LoVo (cell line): ENCODE measurements around the gene NTN3.

Experiments used
- DNase-seq: peaks from one replicate; pipeline ENCODE4 v3.0.0-alpha.2; 2016; ENCODE audit warnings: low spot score

The NTN3 gene

GRCh38 chr16:2497116-2497630 is 26.1 kb downstream of the NTN3 start:
- no peak for DNase-seq

DNA sequence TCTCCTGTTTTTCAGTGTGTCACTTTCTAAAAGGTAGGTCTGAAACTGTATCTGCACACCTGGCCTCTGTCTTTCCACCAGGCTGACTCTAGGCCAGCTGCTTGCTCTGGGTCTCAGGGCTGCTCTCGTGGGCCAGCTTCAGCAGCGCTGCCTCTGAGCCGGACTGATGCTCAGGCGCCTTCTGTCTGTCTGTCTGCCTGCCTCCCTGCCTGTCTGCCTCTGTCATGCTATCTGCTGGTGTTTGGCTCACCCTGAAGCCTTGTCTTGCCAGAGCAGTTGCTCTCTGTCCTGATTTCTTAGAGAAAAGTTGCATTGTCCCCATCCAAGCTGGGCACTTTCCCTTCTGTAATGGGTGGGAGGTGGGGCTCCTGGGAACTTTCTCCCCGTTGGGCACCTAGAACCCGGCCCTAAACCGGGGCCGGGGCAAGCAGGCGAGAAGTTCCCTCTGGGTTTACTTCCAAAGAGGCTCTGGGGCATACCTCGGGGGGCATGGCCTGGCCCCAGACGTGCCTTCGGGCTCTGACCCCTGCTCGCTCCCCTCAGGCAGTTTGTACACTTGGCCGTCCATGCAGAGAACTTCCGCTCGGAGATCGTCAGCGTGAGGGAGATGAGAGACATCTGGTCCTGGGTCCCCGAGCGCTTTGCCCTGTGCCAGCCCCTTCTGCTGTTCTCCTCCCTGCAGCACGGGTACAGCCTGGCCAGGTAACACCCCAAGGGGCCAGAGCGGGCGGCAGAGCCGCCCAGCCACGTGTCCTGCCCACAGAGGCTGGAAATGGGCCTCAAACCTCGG is 26.8 kb downstream of the NTN3 start:
- DNase-seq = no peak

GRCh38 chr16:2498531-2499253 is 27.6 kb downstream of the NTN3 start:
- DNase-seq = no peak

GRCh38 chr16:2499454-2499853 is 28.4 kb downstream of the NTN3 start:
- DNase-seq = no peak

GRCh38 chr16:2499890-2500429 is 28.9 kb downstream of the NTN3 start:
- no peak for DNase-seq

DNA sequence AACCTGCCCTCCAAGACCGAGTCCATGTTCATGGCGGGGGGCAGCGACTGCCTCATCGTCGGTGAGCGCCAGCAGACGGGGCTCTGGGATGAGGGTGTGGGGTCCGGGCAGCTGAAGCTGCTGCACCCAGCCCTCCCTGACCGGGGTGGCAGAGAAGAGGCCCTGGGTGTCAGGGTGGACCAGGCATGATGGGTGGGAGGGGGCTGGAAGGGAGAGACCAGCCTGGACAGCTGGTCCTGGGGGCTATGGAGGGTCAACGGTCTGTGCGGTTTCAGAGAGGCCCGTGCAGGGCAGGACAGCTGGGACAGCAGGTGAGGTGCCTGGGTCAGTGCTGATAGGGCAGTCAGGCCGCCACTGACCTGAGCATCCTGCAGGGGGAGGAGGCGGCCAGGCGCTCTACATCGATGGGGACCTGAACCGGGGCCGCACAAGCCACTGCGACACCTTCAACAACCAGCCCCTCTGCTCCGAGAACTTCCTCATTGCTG is 29.4 kb downstream of the NTN3 start:
- DNase-seq = no peak

DNA sequence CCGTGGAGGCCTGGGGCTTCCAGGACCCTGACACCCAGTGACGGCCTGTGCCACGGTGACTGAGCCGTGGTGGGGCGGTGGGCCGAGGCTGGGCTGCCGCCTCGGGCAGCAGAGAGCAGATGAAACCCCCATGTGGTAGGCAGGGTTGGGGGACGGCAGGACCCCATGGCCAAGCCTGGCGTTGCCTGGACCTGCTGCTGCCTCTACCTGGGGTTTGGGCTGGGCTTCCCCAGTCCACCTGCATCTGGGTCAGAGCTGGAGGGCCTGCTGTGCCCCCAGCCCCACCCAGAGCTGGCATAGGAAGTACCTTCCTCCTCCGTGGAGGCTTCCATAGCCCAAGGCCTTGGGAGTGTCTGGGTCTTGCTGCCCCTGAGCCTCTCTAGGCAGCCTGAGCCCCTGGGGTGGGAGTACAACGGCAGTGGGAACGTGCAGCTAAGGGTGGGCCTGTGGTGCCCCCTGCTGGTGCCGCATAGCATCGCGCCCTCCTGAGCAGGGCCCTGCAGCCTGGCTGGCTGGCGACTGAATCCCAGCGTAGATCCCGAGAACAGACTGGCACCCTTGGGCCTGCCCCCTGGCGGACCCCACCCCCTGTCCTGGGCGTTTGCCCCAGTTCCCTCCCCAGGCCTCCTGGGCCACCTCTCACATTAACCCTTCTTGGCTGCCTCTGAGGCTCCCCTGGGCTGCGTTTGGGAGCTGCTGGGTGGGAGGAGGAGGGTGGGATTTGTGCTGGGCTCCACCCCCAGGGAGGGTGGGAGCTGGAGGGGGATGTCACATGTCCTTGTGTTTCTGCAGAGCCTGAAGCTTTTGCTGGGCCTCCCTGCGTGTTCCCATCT is 30.0 kb downstream of the NTN3 start:
- DNase-seq = peak; percentile 46

GRCh38 chr16:2501946-2502895 is 31.1 kb downstream of the NTN3 start:
- DNase-seq = no peak

GRCh38 chr16:2505695-2506094 is 34.6 kb downstream of the NTN3 start:
- DNase-seq = no peak

GRCh38 chr16:2507052-2507659 is 36.1 kb downstream of the NTN3 start:
- DNase-seq = no peak

DNA sequence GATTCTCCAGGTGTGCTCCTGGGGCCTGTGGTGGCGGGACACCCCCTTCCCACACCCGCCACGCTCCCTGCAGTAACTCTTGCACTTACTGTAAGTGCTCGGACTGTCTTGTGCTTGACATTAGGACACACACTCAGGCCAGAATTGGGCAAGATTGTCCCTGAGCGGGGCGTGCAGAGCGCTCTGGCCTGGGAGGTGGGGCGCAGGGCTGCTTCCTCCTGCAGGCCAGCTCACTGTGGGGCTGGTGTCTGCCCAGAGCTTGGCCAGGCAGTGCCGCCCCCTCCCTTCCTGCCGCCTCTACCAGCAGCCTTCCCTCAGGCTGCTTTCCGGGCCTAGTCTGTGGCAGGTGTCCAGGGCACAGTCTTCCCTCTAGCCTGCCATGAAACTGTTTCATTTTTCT is 36.6 kb downstream of the NTN3 start:
- DNase-seq = no peak

DNA sequence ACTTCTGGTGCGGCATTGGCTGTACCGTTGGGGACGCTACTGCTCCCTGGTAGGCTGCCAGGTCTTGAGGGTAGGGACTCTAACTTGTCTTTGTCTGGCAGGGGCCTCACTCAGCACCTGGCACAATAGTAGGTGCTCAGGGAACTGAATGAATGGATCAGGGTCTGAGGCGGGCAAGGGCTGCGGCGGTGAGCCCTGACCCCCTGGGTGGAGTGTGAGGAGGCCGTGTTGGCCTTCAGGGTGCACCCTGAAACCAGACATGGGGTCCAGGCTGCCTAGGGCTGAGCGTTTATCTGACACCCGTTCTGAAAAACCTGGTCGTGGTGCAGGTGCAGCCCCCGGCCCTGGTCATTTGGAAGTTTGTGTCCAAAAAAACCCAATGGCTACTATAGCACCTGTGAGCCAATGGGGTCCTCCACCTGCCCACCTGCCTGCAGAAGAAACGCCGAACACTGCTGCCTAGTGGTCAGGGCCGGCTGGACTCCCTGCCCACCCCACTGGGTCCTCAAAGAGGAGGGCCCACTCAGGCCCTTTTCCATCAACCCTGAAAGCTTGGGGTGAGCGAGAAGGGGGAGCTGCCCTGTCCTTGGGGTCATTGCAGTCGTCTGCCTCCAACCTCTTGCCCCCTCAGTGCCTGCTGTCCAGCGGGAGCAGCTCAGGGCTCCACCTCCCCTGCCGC is 37.8 kb downstream of the NTN3 start:
- DNase-seq = no peak

DNA sequence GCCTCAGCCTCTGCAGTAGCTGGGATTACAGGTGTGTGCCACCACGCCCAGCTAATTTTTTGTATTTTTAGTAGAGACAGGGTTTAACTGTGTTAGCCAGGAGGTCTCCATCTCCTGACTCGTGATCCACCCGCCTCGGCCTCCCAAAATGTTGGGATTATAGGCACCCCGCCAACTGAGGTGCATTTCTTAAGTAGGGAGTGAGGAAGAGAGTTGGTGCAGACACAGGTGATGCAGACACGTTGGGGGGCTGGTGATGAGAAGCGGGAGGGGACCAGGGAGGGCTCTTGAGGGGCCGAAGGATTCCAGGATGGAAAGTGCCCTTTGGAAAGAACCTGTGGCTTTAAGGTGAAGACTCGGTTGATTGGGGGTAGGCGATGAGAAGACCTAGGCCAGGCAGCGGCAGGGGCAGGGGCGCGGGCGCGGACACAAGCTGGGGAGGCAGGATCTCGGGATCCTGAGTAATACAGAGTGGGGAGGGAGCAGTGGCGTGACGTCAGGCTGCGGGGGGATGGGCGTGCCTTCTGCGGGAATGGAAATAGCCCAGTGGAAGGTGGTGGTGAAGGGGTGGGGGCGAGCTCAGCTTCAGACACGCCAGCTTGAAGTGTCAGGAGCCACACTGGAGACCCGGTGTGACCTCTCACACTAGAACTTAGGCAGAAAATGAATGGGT is 40.2 kb downstream of the NTN3 start:
- DNase-seq = no peak

DNA sequence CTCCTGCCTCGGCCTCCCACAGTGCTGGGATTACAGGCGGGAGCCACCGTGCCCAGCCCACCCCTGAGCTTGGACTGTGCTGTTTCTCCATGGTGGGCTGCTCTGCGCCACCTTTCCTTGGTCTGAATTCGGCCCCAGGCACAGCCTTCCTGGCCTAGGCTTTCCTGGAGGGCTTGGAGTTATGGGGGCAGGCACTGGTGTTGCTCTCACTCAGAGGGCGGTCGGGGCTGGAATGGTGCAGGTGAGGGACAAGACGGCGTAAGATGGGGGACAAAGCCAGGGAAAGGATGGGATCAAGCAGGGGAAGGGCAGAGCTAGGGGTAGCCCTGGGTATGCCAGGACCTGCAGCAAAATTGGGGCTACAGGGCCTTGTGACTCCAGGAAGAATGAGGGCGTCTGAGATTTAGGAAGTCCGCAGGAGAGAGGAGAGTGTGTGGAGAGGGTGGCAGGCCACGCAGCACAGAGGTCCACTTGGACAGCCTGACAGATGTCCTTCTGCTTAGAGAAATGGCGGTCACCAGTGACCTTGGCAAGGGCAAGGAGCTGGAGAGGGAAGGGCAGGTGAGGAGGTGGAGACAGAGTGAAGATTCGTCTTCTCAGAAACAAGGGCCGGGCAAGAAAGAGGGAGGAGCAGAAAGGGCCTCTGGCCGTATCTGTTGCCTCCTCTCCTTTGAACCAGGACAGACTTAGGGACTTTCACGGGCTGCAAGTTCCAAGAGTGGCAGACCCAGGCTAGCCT is 41.1 kb downstream of the NTN3 start:
- DNase-seq = no peak

DNA sequence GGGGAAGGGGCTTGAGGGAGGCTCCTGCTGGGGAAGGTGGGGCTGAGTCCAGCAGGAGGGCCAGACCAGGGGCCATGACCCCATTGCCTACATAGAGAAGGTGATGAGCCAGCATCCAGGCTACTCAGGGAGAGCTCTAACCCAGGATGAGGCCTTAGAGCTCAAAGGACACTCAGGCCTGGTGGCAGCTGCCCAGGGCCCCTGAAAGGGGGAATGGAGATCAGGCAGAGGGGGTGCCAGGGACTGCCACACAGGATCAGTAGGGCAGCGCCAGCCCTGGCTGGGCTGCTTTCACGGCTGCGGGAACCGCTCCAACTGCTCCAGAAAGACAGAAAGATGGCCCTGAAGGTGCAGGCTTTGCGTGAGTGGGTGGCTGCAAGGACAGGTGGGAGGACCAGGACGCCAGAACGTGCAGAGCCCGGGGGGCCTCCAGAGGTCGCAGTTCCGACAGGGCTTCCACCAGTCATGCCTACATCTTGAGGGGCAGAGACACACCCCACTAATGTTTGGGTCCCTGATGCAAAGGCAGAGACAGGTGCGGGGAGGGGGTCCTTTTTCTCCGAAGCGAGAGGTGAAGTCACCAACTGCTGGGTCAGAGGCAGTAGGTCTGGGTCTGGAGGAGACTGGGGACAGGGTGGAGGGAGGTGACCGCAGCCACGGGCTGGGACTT is 41.8 kb downstream of the NTN3 start:
- DNase-seq = no peak

DNA sequence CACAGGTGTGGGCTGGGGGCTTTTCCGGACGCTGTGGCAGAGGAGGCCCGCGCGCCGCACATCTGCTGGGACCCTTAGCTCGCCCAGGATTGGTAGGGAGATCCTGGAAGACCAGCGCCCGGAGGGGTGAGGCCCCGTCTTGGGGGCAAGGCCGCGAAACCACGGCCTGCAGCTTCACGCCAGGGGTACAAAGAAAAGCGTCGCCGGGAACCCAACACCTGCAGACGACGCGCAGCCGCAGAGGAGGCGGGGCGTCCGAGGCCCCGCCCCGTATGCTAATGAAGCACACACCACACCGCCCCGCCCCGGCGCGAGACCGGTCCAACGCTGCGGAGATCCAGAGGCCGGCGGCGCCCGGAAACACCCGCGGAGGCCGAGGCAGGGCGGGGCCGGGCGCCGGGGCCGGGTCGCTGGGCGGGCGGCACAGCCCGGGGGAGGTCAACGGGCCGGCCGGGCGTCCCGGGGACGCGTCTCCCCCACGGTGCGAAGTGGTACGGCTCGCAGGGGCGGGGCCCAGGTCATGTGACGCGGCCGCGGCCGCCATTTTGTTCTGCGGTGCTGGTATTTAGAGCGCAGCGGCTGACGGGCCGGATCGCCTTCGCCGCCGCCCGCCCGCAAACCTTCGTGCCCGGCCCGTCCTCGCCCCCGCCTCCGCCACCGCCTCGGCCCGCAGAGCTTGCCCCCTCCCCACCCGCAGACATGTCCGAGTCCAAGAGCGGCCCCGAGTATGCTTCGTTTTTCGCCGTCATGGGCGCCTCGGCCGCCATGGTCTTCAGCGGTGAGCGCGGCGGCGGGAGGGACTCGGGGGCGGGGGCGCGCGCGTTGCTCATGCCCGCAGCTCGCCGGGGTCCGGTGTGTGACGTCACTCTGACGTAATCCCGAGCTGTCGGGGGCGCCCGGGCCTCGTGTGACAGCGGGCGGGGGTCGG is 42.6 kb downstream of the NTN3 start, which contains the start of gene ATP6V0C:
Gene ATP6V0C (plus strand): TSS at position 548 of the 928 bp plus-strand sequence. CDS start 152 bp downstream, at position 700.
- peak; percentile 92 for DNase-seq
